Activated CD4-positive, CD25-positive, alpha-beta regulatory T cell treated with anti-CD3 and anti-CD28 coated beads, Interleukin-2, amount 50 U/mL, for 72 hours (primary cell): ENCODE results near the gene RAB3GAP2.
"Not testable (repeated sequence)": the region's sequence is repeated elsewhere in the genome, so short reads cannot be mapped to it uniquely, and the experiment has no call there.

ENCODE experiments used
- DNase-seq: peaks from one replicate; pipeline ENCODE4 v3.0.0; 2021

RAB3GAP2 gene

GRCh38 chr1:220233927-220234326 is 38.3 kb downstream of the RAB3GAP2 start:
- no peak for DNase-seq

DNA sequence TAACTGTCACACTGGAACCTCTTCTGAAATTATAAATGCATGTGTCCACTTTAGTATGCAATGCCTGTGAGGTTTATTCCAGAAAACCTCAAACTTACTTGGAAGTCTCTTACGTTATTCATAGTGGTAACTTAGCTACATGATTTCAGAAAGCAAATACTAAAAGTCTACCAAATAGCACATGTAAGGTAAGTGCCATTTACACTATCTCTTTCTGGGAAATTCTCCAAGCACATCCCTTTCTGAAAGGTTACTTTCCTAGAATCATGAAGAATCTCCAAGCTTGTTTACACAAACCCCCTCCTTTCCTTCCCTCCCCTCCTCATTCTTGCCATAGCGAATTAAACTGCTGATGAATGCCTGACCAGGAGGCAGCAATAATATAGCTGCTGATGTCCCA is 42.5 kb downstream of the RAB3GAP2 start:
- DNase-seq = no peak

DNA sequence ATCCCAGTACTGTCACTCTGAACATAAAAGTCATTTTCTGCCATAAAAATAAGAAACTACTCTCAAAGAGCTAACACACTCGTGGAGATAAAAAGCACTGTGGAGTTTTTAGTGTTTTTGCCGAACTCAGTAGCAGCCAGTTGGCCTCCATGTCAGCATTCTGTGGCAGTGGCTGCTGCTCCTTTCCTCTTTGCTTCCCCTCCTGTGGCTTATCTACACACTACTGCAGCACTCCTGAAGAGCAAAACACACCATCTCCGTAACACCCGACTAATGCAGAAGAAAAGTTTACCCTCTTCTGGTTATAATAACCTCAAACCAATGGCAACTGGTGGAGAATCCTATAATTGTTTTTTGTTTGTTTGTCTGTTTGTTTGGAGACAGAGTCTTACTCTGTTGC is 44.9 kb downstream of the RAB3GAP2 start:
- no peak for DNase-seq

DNA sequence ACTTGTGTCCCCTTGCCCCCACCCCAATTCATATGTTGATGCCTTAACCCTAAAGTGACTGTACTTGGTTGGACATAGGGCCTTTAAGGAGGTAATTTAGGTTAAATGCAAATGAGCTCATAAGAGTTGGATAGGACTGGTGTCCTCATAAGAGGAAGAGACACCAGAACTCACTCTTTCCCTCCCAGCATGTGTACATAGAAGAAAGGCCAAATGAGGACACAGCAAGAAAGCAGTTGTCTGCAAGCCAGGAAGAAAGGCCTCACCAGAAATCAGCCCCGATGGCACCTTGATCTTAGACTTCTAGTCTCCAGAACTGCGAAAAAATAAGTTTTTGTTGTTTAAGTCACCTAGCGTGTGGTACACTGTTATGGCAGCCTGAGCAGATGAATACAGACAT is 45.5 kb downstream of the RAB3GAP2 start:
- DNase-seq = no peak

- no peak for DNase-seq
These were observed 46.3 kb downstream of the RAB3GAP2 start for GRCh38 chr1:220225957-220226356.

DNA sequence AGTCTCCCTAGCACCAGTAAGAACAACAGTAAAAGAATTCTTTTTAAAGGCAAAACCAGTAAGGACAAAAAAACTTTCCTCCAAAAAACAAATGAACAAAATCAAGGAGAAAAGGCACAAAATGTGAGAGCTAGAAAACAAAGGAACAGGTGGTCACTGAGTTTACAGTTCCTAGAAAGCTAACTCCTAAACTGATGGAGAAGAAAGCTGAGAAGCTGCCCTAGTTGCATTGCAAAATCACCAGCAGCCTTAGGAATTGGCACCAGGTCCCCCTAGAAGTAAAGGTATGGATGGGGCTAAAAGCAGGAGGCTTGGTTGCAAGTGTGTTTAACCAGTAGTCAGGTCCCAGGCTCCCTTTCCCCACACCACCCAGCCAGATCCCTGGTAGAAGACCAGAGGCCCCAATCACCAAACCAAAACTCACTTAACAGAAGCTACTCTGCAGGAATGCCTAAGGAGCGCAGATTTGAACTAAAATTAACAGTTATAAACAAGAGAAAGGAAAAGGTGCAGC is 47.6 kb downstream of the RAB3GAP2 start:
- no peak for DNase-seq

- DNase-seq = no peak
These were observed 48.2 kb downstream of the RAB3GAP2 start for GRCh38 chr1:220224033-220224432.

- no peak for DNase-seq
These were observed 49.3 kb downstream of the RAB3GAP2 start for GRCh38 chr1:220222939-220223338.

DNA sequence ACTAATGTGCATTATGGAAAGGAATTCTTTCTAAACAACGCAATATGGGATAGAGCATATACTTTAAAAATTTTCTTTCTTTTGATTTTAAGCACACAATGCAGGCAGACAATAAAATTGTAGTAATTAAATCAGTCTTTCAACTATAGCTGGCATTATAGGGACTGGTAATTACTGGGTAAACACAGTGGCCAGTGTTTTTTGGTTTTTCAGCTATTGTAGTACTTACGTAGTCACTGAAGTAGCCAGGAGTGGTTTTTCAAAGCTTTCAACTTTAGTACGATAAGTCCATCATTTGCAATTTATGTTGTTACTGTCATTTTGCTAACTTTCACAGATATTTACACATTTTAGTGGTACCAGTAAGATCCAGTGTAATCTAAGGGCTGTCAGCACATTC is 50.6 kb downstream of the RAB3GAP2 start:
- no peak for DNase-seq

- DNase-seq = no peak
These were observed 51.0 kb downstream of the RAB3GAP2 start for GRCh38 chr1:220221269-220221668.

DNA sequence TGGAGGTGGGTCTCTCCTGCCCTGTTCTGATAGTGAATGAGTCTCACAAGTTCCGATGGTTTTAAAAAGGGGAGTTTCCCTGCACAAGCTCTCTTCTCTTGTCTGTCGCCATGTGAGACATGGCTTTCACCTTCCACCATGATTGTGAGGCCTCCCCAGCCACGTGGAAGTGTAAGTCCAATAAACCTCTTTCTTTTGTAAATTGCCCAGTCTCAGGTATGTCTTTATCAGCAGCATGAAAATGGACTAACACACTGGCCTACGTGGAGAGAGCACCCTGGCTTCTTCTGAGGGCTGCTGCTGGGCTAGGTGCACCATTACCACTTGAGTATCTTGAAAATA is 51.6 kb downstream of the RAB3GAP2 start:
- DNase-seq = not testable (repeated sequence)

- DNase-seq = no peak
These were observed 52.2 kb downstream of the RAB3GAP2 start for GRCh38 chr1:220219865-220220698.

GRCh38 chr1:220219136-220219442 is 53.2 kb downstream of the RAB3GAP2 start:
- DNase-seq = no peak

DNA sequence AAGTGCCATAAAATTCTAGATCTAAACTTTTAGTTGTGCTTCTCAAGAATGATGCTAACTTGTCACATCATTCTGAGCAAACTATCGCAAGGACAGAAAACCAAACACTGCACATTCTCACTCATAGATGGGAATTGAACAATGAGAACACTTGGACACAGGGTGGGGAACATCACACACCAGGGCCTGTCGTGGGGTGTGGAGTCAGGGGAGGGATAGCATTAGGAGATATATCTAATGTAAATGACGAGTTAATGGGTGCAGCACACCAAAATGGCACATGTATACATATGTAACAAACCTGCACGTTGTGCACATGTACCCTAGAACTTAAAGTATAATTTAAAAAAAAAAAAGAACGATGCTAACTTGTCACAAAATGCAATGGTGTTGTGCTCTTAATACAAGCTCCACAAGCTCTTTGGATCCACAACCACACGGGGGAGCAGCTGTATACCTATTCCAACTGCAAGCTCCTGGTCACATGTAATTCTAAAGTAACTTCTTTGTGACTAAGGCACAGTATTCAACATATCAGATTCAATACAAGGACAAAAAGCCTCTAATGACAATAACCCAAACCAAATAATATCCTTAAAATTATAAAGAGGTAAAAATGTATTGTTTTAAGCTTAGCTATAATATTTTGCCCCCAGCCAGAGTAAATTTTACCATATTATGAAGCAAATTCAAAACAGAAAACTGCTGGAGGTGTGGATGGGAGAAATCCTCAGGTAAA is 53.7 kb downstream of the RAB3GAP2 start:
- not testable (repeated sequence) for DNase-seq

DNA sequence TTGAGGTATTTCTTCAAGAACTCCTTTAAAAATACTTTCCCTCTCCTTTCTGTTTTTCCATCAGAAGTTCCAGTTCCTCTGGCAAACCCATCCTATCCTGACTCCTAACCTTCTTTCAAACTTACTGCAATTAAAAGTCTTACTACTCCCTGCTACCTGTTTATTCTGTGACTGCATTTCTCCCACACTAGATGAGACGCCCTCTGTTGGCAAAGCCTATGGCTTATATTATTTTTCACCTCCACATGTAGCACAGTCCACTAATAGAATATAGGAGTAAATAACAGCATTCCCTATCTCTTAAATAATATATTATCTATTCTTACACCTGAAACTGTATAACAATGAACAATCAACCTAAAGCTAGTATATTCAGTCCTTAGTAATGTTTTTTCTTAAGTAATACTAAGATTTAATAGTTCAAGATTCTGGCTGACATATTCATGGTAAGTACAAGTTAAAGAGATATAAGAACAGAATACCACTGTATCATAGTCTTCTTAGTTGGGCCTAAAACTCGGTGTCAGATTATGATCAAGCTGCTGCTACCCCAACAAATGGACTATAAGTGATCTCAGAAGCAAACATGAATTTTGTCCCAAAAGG is 54.8 kb downstream of the RAB3GAP2 start:
- DNase-seq = no peak

- no peak for DNase-seq
These were observed 58.8 kb downstream of the RAB3GAP2 start for GRCh38 chr1:220213382-220213983.

GRCh38 chr1:220207411-220207810 is 64.8 kb downstream of the RAB3GAP2 start:
- no peak for DNase-seq

DNA sequence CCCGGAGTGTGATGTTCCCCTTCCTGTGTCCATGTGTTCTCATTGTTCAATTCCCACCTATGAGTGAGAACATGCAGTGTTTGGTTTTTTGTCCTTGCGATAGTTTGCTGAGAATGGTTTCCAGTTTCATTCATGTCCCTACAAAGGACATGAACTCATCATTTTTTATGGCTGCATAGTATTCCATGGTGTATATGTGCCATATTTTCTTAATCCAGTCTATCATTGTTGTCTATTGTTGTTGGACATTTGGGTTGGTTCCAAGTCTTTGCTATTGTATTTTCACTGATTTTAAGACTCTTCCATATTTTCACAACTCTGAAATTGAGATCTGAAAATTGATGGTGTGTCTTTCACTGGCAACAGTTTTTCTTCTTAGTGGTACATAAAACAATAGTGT is 67.5 kb downstream of the RAB3GAP2 start:
- DNase-seq = not testable (repeated sequence)

GRCh38 chr1:220203816-220204215 is 68.4 kb downstream of the RAB3GAP2 start:
- DNase-seq = no peak

GRCh38 chr1:220198186-220199005 is 73.9 kb downstream of the RAB3GAP2 start:
- no peak for DNase-seq

DNA sequence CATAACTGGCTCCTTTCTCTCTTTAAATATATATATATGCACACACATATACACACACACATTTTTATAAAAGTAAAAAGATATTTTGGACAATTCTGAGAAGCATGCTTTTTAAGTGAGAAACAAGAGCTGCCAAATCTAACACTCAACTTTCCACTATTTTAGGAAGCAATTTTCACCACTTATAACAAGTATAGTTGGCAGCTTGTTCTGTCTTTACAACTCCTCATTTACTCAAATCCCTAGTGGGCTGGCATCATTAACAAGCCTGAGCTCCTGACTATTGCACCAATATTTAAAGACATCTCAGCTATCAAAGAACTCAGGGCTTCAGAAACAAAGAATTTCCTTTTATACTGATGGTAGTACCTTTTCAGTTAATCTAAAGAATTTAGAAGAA is 76.6 kb downstream of the RAB3GAP2 start:
- no peak for DNase-seq

DNA sequence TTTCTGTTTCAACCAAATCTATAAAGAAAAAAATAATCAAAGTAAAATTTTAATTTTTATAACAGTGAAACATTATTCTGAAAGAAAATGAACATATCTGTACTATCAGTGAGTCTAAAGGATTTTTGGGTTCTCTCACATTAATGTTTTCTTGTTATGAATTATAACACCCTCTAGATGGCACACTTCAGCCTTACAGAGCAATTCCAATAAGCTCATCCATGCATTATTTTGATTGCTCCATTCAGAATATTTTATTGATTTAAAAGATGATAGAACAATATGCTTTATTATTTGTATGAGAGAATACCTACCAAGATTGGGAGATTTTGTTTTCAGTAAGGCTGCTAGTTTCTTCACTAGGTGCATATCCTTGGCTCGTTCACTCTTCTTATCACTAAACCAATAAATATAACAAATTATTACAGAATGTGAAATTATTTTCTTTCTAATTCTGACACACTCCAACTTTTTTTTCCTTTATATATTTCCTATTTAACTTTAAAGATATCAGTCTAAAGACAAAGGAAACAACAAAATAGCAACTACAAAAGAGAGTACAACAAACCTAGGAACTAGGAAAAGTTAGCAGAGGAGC is 82.4 kb downstream of the RAB3GAP2 start:
- no peak for DNase-seq
